HEK293 (cell line): ENCODE measurements around the gene RNF146.

Source experiments
- CTCF ChIA-PET: fragments of 350-600 bp; formaldehyde crosslinking; extraction: SDS; loops from one replicate; lab custom pipeline; 2021; ENCODE audit warnings: antibody characterized with exemption; lab: Yijun Ruan, JAX
- POLR2A ChIA-PET: fragments of 300-600 bp; formaldehyde crosslinking; extraction: SDS; loops from one replicate; lab custom pipeline; 2020; ENCODE audit warnings: antibody characterized with exemption, inconsistent platforms; lab: Yijun Ruan, JAX
- H3K27ac ChIP-seq: fragments of 200-500 bp; sonication (Bioruptor generic); 2 replicates; pipeline ENCODE4 v1.5.1; 2014; ENCODE audit warnings: low read depth, low read length, control low read depth, inconsistent platforms; ENCODE audit errors: extremely low read depth
- H3K36me3 ChIP-seq, 2 experiments: fragments of 200-500 bp in 1 of 2; sonication (Bioruptor generic) in 1 of 2; 1 replicate in 1 of 2; 2 replicates in 1 of 2; pipeline ENCODE4 v1.5.1; 2014 to 2017; ENCODE audit warnings: inconsistent platforms in 2 of 2, low read length in 2 of 2; ENCODE audit not compliant: control insufficient read depth in 2 of 2, insufficient read depth in 1 of 2
- H3K4me1 ChIP-seq: fragments of 200-500 bp; sonication (Bioruptor generic); 2 replicates; pipeline ENCODE4 v1.5.1; 2014; ENCODE audit warnings: mild to moderate bottlenecking, low read length, inconsistent platforms; ENCODE audit not compliant: control insufficient read depth, insufficient read depth
- H3K4me3 ChIP-seq: 2 replicates; pipeline ENCODE4 v1.5.1; 2011; ENCODE audit warnings: low read depth, mild to moderate bottlenecking, control low read depth, low read length, moderate library complexity
- H3K9me3 ChIP-seq: fragments of 200-500 bp; sonication (Bioruptor generic); 2 replicates; pipeline ENCODE4 v1.5.1; 2014; ENCODE audit warnings: low read depth, low read length, inconsistent platforms; ENCODE audit not compliant: control insufficient read depth, insufficient read depth
- BCL11B ChIP-seq: fragments of 450-650 bp; formaldehyde crosslinking; IDR thresholded peaks from 2 replicates; pipeline ENCODE4 v1.5.1; 2016; ENCODE audit warnings: low read depth, missing biosample characterization, missing genetic modification characterization
- HOXD13 ChIP-seq: sonication (generic); formaldehyde crosslinking; IDR thresholded peaks from 2 replicates; pipeline ENCODE4 v1.8.0; 2022; ENCODE audit warnings: missing genetic modification reagents, borderline replicate concordance
- PRDM6 ChIP-seq: fragments of 450-650 bp; formaldehyde crosslinking; IDR thresholded peaks from 2 replicates; pipeline ENCODE4 v1.5.1; 2017; ENCODE audit warnings: missing biosample characterization, missing genetic modification characterization
- SALL2 ChIP-seq: fragments of 450-650 bp; formaldehyde crosslinking; IDR thresholded peaks from 2 replicates; pipeline ENCODE4 v1.5.0; 2017; ENCODE audit warnings: missing biosample characterization, mild to moderate bottlenecking, missing genetic modification characterization, borderline replicate concordance
- ZNF221 ChIP-seq: fragments of 450-650 bp; formaldehyde crosslinking; IDR thresholded peaks from 2 replicates; pipeline ENCODE4 v1.5.1; 2017; ENCODE audit warnings: missing biosample characterization, missing genetic modification characterization, borderline replicate concordance
- ZNF341 ChIP-seq: fragments of 450-650 bp; formaldehyde crosslinking; IDR thresholded peaks from 2 replicates; pipeline ENCODE4; 2016; ENCODE audit warnings: low read depth, missing biosample characterization, missing genetic modification characterization
- ZNF549 ChIP-seq: fragments of 450-650 bp; IDR thresholded peaks from 2 replicates; pipeline ENCODE4 v1.5.1; 2018; ENCODE audit warnings: missing biosample characterization, missing genetic modification characterization, mild to moderate bottlenecking, inconsistent platforms, moderate library complexity
- ZNF558 ChIP-seq: fragments of 450-650 bp; formaldehyde crosslinking; IDR thresholded peaks from 2 replicates; pipeline ENCODE4 v1.5.1; 2016; ENCODE audit warnings: missing biosample characterization, missing genetic modification characterization
- ZNF664 ChIP-seq: fragments of 450-650 bp; formaldehyde crosslinking; IDR thresholded peaks from 2 replicates; pipeline ENCODE4 v1.5.1; 2016; ENCODE audit warnings: missing biosample characterization, missing genetic modification characterization
- ZNF747 ChIP-seq: fragments of 450-650 bp; formaldehyde crosslinking; IDR thresholded peaks from 2 replicates; pipeline ENCODE4 v1.5.1; 2016; ENCODE audit warnings: missing biosample characterization, missing genetic modification characterization
- ZNF76 ChIP-seq: fragments of 450-650 bp; formaldehyde crosslinking; IDR thresholded peaks from 2 replicates; pipeline ENCODE4; 2016; ENCODE audit warnings: low read depth, missing biosample characterization, missing genetic modification characterization, borderline replicate concordance
- ZSCAN23 ChIP-seq: fragments of 450-650 bp; formaldehyde crosslinking; IDR thresholded peaks from 2 replicates; pipeline ENCODE4 v1.5.1; 2016; ENCODE audit warnings: missing biosample characterization, missing genetic modification characterization
- TF ChIP-seq, protein P1 (sequence below): fragments of 450-650 bp; formaldehyde crosslinking; conservative IDR thresholded peaks from 2 replicates; pipeline ENCODE4 v1.5.1; 2016; ENCODE audit warnings: low read depth, missing biosample characterization, missing genetic modification characterization
- TF ChIP-seq, protein P2 (sequence below): fragments of 450-650 bp; formaldehyde crosslinking; IDR thresholded peaks from 2 replicates; pipeline ENCODE4 v1.5.1; 2016; ENCODE audit warnings: missing biosample characterization, missing genetic modification characterization
- TF ChIP-seq, protein P3 (sequence below): fragments of 450-650 bp; formaldehyde crosslinking; IDR thresholded peaks from 2 replicates; pipeline ENCODE4 v1.5.1; 2016; ENCODE audit warnings: missing biosample characterization, missing genetic modification characterization, low read depth

RNF146 gene

GRCh38 chr6:127267646-127268625 lies 1.3 kb downstream of the RNF146 start:
- ChIA-PET POLR2A (interaction anchor here (0.5 to 1.6 kb wide), 5 partner anchors 11 to 98 kb away, joined by 3 to 6 read pairs (median 4); no protein-coding TSS in a partner anchor), CTCF (no interaction called here)
- TF ChIP-seq ZNF76 (0 out of 2 replicates have a peak, but pooled peaks have one; percentile 24), PRDM6 (tag by site-specific recombination) (peak; percentile 56), BCL11B (tag by site-specific recombination) (no peak), ZNF549 (no peak), ZNF664 (tag by site-specific recombination) (peak; percentile 25; the same call in 1 of the 2 replicates), ZNF341 (peak; percentile 8; the same call in 1 of the 2 replicates)
- H3K27ac ChIP-seq: peak overlapping the region; percentile 89
- no peaks in the 10 kb centered on the region for H3K36me3 ChIP-seq
- H3K9me3 ChIP-seq: no peaks in the 10 kb centered on the region
- H3K4me1 ChIP-seq: peaks cover 8% of the 10 kb centered on the region
- peak overlapping the region; percentile 100 for H3K4me3 ChIP-seq

GRCh38 chr6:127272576-127272975 lies 5.9 kb downstream of the RNF146 start:
- Histone ChIP-seq H3K36me3 (no peaks in the 10 kb centered on the region), H3K4me1 (peaks cover 8% of the 10 kb centered on the region), H3K9me3 (no peaks in the 10 kb centered on the region), H3K27ac (no peak overlapping the region), H3K4me3 (no peak overlapping the region)
- CTCF ChIA-PET: no interaction called here
- no peak for TF ChIP-seq ZSCAN23 (tag by site-specific recombination)
- TF ChIP-seq, protein P1, sequence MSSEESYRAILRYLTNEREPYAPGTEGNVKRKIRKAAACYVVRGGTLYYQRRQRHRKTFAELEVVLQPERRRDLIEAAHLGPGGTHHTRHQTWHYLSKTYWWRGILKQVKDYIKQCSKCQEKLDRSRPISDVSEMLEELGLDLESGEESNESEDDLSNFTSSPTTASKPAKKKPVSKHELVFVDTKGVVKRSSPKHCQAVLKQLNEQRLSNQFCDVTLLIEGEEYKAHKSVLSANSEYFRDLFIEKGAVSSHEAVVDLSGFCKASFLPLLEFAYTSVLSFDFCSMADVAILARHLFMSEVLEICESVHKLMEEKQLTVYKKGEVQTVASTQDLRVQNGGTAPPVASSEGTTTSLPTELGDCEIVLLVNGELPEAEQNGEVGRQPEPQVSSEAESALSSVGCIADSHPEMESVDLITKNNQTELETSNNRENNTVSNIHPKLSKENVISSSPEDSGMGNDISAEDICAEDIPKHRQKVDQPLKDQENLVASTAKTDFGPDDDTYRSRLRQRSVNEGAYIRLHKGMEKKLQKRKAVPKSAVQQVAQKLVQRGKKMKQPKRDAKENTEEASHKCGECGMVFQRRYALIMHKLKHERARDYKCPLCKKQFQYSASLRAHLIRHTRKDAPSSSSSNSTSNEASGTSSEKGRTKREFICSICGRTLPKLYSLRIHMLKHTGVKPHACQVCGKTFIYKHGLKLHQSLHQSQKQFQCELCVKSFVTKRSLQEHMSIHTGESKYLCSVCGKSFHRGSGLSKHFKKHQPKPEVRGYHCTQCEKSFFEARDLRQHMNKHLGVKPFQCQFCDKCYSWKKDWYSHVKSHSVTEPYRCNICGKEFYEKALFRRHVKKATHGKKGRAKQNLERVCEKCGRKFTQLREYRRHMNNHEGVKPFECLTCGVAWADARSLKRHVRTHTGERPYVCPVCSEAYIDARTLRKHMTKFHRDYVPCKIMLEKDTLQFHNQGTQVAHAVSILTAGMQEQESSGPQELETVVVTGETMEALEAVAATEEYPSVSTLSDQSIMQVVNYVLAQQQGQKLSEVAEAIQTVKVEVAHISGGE (tag by site-specific recombination): no peak
- no peak for TF ChIP-seq ZNF221 (tag by site-specific recombination)
- TF ChIP-seq, protein P2, sequence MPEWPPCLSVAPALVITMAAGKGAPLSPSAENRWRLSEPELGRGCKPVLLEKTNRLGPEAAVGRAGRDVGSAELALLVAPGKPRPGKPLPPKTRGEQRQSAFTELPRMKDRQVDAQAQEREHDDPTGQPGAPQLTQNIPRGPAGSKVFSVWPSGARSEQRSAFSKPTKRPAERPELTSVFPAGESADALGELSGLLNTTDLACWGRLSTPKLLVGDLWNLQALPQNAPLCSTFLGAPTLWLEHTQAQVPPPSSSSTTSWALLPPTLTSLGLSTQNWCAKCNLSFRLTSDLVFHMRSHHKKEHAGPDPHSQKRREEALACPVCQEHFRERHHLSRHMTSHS (tag by site-specific recombination): no peak
- no peak for TF ChIP-seq SALL2
- TF ChIP-seq HOXD13: no peak
- no peak for TF ChIP-seq ZNF747
- POLR2A ChIA-PET: no interaction called here

DNA sequence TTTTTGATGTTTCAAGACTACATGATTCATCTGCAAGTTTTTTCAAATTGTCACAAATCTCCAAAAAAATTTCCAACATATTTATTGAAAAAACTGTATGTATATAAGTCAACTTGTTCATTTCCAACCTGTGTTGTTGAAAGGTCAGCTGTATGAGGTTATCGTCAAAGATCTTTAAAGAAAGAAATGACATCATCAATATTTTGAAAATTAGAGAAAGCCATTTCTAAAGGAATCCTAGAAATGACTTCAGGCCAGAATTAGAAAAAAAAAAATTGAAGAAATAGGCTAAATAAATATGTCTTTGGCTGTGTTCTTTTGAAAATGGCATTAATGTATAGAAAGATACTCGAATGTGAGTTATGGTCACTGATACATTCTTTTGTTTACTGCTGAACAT lies 6.8 kb downstream of the RNF146 start:
- Histone ChIP-seq H3K27ac (no peak overlapping the region), H3K4me3 (no peak overlapping the region), H3K4me1 (peaks cover 8% of the 10 kb centered on the region), H3K9me3 (no peaks in the 10 kb centered on the region), H3K36me3 (no peaks in the 10 kb centered on the region)
- TF ChIP-seq ZNF558 (tag by site-specific recombination): no peak
- TF ChIP-seq, protein P3, sequence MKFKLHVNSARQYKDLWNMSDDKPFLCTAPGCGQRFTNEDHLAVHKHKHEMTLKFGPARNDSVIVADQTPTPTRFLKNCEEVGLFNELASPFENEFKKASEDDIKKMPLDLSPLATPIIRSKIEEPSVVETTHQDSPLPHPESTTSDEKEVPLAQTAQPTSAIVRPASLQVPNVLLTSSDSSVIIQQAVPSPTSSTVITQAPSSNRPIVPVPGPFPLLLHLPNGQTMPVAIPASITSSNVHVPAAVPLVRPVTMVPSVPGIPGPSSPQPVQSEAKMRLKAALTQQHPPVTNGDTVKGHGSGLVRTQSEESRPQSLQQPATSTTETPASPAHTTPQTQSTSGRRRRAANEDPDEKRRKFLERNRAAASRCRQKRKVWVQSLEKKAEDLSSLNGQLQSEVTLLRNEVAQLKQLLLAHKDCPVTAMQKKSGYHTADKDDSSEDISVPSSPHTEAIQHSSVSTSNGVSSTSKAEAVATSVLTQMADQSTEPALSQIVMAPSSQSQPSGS (tag by site-specific recombination): peak; percentile 84
- ChIA-PET POLR2A (no interaction called here), CTCF (no interaction called here)
